Measurements from ENCODE around the gene TBCA.
A peak's percentile ranks its signal among the peaks of the same experiment; 100 is the strongest.

Gene TBCA

GRCh38 chr5:77795268-77795667 is 19.1 kb upstream of the TBCA start:
- H3K27ac ChIP-seq, result peak overlapping the region in 1 of 11 experiments; percentile 31; a peak in 2 of 22 replicates
- H3K4me1 ChIP-seq, result peaks cover 19 to 48% (median 25%) of the 10 kb centered on the region in 10 experiments
- H3K4me3 ChIP-seq, result no peak overlapping the region
- H3K27me3 ChIP-seq, result no peaks in the 10 kb centered on the region
- H3K4me2 ChIP-seq, result peak overlapping the region in 1 of 11 experiments; percentile 64; a peak in 1 of 22 replicates
- peaks cover 9 to 39% (median 27%) of the 10 kb centered on the region in 11 experiments; a peak in 19 of 22 replicates for H3K9me3 ChIP-seq (replicated peaks in 1 of 11)
- no peak overlapping the region for H3K9ac ChIP-seq
- no peak for TF ChIP-seq Cebpa-rat (IDR thresholded peaks at IDR 0.05)
- H4K20me1 ChIP-seq, result no peaks in the 10 kb centered on the region
- no peaks in the 10 kb centered on the region for H3K36me3 ChIP-seq

DNA sequence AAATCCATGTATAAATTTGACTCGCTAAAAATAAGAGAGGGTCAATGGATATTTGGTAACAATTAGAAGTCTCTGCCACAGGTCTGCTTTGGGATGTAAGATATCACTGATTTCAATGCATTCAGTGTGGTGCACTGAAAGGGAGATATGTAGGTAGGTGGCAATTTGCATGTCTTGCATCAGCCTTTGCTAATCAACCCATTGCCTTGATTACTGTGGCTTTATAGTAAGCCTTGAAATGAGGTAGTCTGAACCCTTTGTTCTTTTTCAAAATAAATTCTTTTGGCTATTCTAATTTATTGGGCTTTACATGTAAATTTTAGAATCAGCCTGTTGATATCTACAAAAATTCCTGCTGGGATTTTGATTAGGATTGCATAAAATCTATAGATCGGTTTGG is 15.8 kb upstream of the TBCA start:
- Histone ChIP-seq H3K9ac (no peak overlapping the region), H3K36me3 (no peaks in the 10 kb centered on the region), H3K4me2 (no peak overlapping the region), H3K9me3 (replicated peaks in 1 of 11) (peaks cover 9 to 28% (median 18%) of the 10 kb centered on the region in 11 experiments; a peak in 19 of 22 replicates), H3K4me1 (peaks cover 0 to 18% (median under 1%) of the 10 kb centered on the region in 10 experiments; a peak in 8 of 20 replicates), H3K27ac (no peak overlapping the region), H3K4me3 (no peak overlapping the region), H4K20me1 (no peaks in the 10 kb centered on the region), H3K27me3 (no peaks in the 10 kb centered on the region)
- TF ChIP-seq Cebpa-rat (IDR thresholded peaks at IDR 0.05), result no peak

DNA sequence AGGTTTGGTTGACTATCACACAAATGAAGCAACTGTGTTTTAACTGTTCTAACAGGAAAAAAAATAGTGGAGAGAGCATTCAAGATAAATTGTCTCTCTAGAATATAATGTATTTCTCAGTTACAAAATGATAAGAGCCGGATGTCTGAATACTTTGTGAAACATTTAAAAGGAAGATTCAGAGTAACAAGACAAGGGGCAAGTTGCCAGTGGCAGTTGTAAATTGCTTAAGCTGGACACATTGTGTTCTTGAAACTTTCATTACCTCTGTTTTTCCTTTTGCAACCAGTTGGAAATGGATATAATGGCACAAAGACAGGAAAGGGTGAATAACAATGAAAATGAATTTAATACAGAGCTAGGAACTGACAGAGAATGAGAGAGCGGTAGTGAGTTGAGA is 15.2 kb upstream of the TBCA start:
- no peaks in the 10 kb centered on the region for H4K20me1 ChIP-seq
- H3K9me3 ChIP-seq (replicated peaks in 1 of 11), result peaks cover 9 to 24% (median 15%) of the 10 kb centered on the region in 11 experiments; a peak in 19 of 22 replicates
- TF ChIP-seq Cebpa-rat (IDR thresholded peaks at IDR 0.05), result no peak
- no peaks in the 10 kb centered on the region for H3K36me3 ChIP-seq
- no peak overlapping the region for H3K9ac ChIP-seq
- H3K27ac ChIP-seq, result no peak overlapping the region
- H3K27me3 ChIP-seq, result no peaks in the 10 kb centered on the region
- H3K4me3 ChIP-seq, result no peak overlapping the region
- peaks cover 0 to 13% (median 0%) of the 10 kb centered on the region in 10 experiments; a peak in 4 of 20 replicates for H3K4me1 ChIP-seq
- H3K4me2 ChIP-seq, result no peak overlapping the region

DNA sequence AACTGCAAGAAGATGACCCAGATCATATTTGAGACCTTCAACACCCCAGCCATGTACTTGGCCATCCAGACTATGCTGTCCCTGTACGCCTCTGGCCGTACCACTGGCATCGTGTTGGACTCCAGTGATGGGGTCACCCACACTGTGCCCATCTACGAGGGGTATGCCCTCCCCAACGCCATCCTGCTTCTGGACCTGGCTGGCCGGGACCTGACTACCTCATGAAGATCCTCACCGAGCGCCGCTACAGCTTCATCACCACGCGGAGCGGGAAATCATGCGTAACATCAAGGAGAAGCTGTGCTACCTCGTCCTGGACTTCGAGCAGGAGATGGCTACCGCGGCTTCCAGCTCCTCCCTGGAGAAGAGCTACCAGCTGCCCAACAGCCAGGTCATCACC is 9.1 kb upstream of the TBCA start:
- H3K27me3 ChIP-seq, result no peaks in the 10 kb centered on the region
- peaks cover 0 to 23% (median 0%) of the 10 kb centered on the region in 10 experiments; a peak in 4 of 20 replicates for H3K4me1 ChIP-seq
- no peak overlapping the region for H3K27ac ChIP-seq
- TF ChIP-seq Cebpa-rat (IDR thresholded peaks at IDR 0.05), result no peak
- no peaks in the 10 kb centered on the region for H3K36me3 ChIP-seq
- H3K9ac ChIP-seq, result no peak overlapping the region
- no peaks in the 10 kb centered on the region for H4K20me1 ChIP-seq
- H3K4me3 ChIP-seq, result no peak overlapping the region
- H3K9me3 ChIP-seq (replicated peaks in 1 of 11), result peaks cover 0 to 30% (median 13%) of the 10 kb centered on the region in 11 experiments; a peak in 16 of 22 replicates
- peak overlapping the region in 1 of 11 experiments; percentile 38; a peak in 2 of 22 replicates for H3K4me2 ChIP-seq

DNA sequence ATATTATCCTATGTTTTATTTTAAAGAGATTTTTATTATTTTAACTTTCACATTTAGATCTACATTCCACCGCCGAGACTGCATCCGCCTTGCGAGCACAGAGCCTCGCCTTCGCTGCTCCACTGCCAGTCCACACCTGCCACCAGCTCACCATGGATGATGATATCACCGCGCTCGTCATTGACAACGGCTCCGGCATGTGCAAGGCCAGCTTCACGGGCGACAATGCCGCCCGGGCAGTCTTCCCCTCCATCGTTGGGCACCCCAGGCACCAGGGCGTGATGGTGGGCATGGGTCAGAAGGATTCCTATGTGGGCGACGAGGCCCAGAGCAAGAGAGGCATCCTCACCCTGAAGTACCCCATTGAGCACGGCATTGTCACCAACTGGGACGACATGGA is 8.6 kb upstream of the TBCA start:
- no peak for TF ChIP-seq Cebpa-rat (IDR thresholded peaks at IDR 0.05)
- Histone ChIP-seq H3K4me3 (no peak overlapping the region), H3K4me1 (peaks cover 0 to 23% (median 0%) of the 10 kb centered on the region in 10 experiments; a peak in 4 of 20 replicates), H3K27ac (no peak overlapping the region), H3K4me2 (peak overlapping the region in 2 of 11 experiments; percentile 38 to 40; a peak in 3 of 22 replicates), H3K9me3 (replicated peaks in 1 of 11) (peaks cover 0 to 30% (median 13%) of the 10 kb centered on the region in 11 experiments; a peak in 16 of 22 replicates), H3K36me3 (no peaks in the 10 kb centered on the region), H3K27me3 (no peaks in the 10 kb centered on the region), H3K9ac (no peak overlapping the region), H4K20me1 (no peaks in the 10 kb centered on the region)

DNA sequence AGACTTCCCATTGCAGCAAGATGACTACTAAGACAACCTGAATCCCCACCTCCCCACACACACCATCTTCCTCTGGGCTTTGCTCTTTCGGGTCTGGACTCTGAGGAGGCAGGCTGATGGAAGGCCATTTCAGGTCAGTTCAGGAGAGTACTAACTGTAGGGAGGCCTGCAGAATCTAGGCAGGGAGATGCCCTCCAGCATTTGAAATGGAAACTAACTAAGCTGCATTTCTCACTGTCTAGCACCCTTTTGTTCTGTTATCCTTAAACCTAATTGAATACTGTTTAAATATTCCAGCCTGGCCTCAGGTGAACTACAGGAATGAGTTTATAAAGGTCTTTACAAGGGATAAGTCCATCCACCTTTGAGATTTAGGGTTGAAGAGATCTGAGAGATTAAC is 4.9 kb upstream of the TBCA start:
- H3K27ac ChIP-seq, result no peak overlapping the region
- no peak overlapping the region for H3K4me3 ChIP-seq
- no peak for TF ChIP-seq Cebpa-rat (IDR thresholded peaks at IDR 0.05)
- no peaks in the 10 kb centered on the region for H3K36me3 ChIP-seq
- H4K20me1 ChIP-seq, result no peaks in the 10 kb centered on the region
- H3K4me1 ChIP-seq, result peaks cover 4 to 32% (median 10%) of the 10 kb centered on the region in 10 experiments; a peak in 15 of 20 replicates
- H3K4me2 ChIP-seq, result no peak overlapping the region
- no peak overlapping the region for H3K9ac ChIP-seq
- H3K27me3 ChIP-seq, result no peaks in the 10 kb centered on the region
- H3K9me3 ChIP-seq (replicated peaks in 1 of 11), result peaks cover 0 to 29% (median 13%) of the 10 kb centered on the region in 11 experiments; a peak in 16 of 22 replicates

DNA sequence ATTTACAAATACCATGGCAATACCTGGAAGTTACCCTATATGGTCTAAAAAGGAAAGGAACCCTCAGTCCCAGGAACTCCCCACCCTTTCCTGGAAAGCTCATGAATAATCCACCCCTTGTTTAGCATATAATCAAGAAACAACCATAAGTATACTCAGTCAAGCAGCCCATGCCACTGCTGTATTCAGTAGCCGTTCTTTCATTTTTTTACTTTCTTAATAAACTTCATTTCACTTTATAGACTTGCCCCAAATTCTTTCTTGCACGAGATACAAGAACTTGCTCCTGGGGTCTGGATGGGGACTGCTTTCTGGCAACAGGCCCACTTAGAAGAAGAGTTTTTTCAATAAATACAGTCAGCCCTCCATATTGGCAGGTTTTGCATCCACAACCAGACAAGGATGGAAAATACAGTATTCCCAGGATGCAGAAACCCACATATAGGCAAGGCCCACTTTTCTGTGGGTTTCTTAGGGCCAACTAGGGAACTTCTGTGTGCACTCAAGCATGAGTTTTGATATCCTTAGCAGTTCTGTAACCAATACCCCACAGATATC is 2.8 kb upstream of the TBCA start:
- no peak overlapping the region for H3K27ac ChIP-seq
- H3K4me2 ChIP-seq, result 0 out of 22 replicates have a peak overlapping the region, but pooled peaks of 2 of the 11 experiments have one; percentile 7 to 13
- peaks cover 15 to 32% (median 20%) of the 10 kb centered on the region in 10 experiments for H3K4me1 ChIP-seq
- H3K27me3 ChIP-seq, result no peaks in the 10 kb centered on the region
- peaks cover 0 to 9% (median 0%) of the 10 kb centered on the region in 11 experiments; a peak in 1 of 22 replicates for H3K9me3 ChIP-seq (replicated peaks in 1 of 11)
- no peak overlapping the region for H3K4me3 ChIP-seq
- peaks cover 0 to 7% (median 2%) of the 10 kb centered on the region in 11 experiments; a peak in 12 of 22 replicates for H3K36me3 ChIP-seq
- no peak for TF ChIP-seq Cebpa-rat (IDR thresholded peaks at IDR 0.05)
- no peak overlapping the region for H3K9ac ChIP-seq
- H4K20me1 ChIP-seq, result peaks cover 14 to 17% (median 16%) of the 10 kb centered on the region in 11 experiments; a peak in 18 of 22 replicates

- Histone ChIP-seq H3K9ac (no peak overlapping the region), H3K36me3 (peaks cover 2 to 13% (median 8%) of the 10 kb centered on the region in 11 experiments; a peak in 16 of 22 replicates), H3K4me1 (peaks cover 20 to 32% (median 25%) of the 10 kb centered on the region in 10 experiments), H3K27me3 (no peaks in the 10 kb centered on the region), H4K20me1 (peaks cover 18 to 23% (median 21%) of the 10 kb centered on the region in 11 experiments; a peak in 18 of 22 replicates), H3K9me3 (replicated peaks in 1 of 11) (peaks cover 0 to 3% (median 0%) of the 10 kb centered on the region in 11 experiments; a peak in 1 of 22 replicates), H3K4me3 (no peak overlapping the region), H3K27ac (no peak overlapping the region), H3K4me2 (no peak overlapping the region)
- no peak for TF ChIP-seq Cebpa-rat (IDR thresholded peaks at IDR 0.05)
These were observed 2.3 kb upstream of the TBCA start for GRCh38 chr5:77778398-77778797.

DNA sequence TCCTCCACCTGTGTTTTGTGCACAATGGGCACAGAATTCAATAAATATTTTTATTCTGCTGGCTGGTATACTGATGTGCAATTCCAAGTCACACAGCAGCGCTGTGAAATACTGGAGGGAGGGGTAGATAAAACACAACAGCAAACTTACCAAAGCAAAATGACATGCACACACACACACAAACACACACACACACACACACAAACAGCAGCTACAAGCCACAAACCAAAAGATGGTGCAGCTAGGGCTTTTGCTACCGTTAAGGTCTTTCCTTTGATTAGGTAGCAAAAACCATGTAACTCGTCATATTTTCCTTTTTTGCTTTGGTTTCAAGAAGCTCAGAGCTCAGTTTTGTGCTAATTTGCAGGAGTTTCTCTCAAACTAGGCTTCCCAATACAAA is 1.8 kb upstream of the TBCA start:
- no peaks in the 10 kb centered on the region; a peak in 2 of 22 replicates for H3K9me3 ChIP-seq (replicated peaks in 1 of 11)

More for the DNA sequence above, 1.8 kb upstream of the TBCA start:
- Histone ChIP-seq H3K4me1 (peaks cover 22 to 37% (median 29%) of the 10 kb centered on the region in 10 experiments), H4K20me1 (peaks cover 20 to 28% (median 25%) of the 10 kb centered on the region in 11 experiments; a peak in 18 of 22 replicates), H3K27ac (no peak overlapping the region), H3K27me3 (no peaks in the 10 kb centered on the region), H3K9ac (no peak overlapping the region), H3K36me3 (peaks cover 7 to 18% (median 13%) of the 10 kb centered on the region in 11 experiments; a peak in 18 of 22 replicates), H3K4me2 (no peak overlapping the region), H3K4me3 (no peak overlapping the region)
- TF ChIP-seq Cebpa-rat (IDR thresholded peaks at IDR 0.05), result no peak

All from BLaER1 treated with 17β-estradiol and CSF1 and Interleukin-3, amounts not matched to agents 10 nM and 100 nM (cell line).